Measurements from ENCODE around the gene ANXA8.
"Not testable (repeated sequence)": the region's sequence is repeated elsewhere in the genome, so short reads cannot be mapped to it uniquely, and the experiment has no call there.

GRCh38 chr10:47467957-47468356 lies 16.0 kb downstream of the ANXA8 start:
- not testable (repeated sequence) for TF ChIP-seq CTCF (conservative IDR thresholded peaks at IDR 0.05); ZFX (IDR thresholded peaks at IDR 0.05)

Measured in C4-2B (cell line).